ENCODE measurements around the gene TFEC. TPM values are rescaled to one million over a fixed set of nuclear protein-coding genes. Genes with fewer than 3 reads are reported as not detected.

TFEC gene
- total RNA-seq, 1 donor from 2014 or later: 0.06 TPM

DNA sequence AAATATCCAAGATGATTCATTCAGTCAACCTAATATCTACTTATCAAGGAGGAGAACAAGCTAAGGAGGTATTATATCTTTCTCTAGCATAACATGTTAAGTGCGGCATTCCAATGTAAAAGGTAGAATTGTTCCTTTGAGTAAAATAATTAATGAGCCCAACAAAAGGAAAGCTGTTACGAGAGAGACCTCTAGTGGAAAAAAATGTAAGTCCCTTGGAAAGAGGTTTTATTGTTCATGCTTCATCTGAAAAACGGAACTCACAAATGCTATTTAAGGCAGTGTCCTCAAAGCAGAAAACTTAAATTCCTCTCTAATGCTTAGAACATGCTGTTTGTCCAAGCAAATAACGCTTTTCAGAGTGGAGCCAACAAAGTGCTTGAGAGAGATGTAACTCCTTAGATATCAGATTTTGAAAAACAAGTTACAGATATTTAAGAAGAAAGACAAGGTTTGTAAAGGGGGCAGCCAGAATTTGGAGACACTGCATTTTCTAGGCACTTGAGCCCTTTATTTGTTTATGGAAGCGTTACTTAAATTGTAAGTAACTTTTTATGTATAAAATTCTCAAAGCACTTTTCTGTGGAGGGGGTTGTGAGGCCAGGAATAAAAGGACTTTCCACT, 119.9 kb downstream of the TFEC start:
- no peak overlapping the region for H3K27ac ChIP-seq
- no peaks in the 10 kb centered on the region for H3K9me3 Mint-ChIP-seq
- H3K27me3 ChIP-seq: no peaks in the 10 kb centered on the region
- no peak overlapping the region for H3K4me3 ChIP-seq
- H3K9me3 ChIP-seq (ENCODE audit: low read depth): no peaks in the 10 kb centered on the region
- no peak overlapping the region for H3K4me3 Mint-ChIP-seq
- H3K79me2 ChIP-seq (ENCODE audit: low read depth): no peaks in the 10 kb centered on the region
- H4K20me1 ChIP-seq (ENCODE audit: low read depth): no peaks in the 10 kb centered on the region
- peak overlapping the region; percentile 25 for H3K4me2 ChIP-seq
- peaks cover 21% of the 10 kb centered on the region for H3K4me1 Mint-ChIP-seq
- H3K9ac ChIP-seq: no peak overlapping the region
- TF ChIP-seq, protein P1, sequence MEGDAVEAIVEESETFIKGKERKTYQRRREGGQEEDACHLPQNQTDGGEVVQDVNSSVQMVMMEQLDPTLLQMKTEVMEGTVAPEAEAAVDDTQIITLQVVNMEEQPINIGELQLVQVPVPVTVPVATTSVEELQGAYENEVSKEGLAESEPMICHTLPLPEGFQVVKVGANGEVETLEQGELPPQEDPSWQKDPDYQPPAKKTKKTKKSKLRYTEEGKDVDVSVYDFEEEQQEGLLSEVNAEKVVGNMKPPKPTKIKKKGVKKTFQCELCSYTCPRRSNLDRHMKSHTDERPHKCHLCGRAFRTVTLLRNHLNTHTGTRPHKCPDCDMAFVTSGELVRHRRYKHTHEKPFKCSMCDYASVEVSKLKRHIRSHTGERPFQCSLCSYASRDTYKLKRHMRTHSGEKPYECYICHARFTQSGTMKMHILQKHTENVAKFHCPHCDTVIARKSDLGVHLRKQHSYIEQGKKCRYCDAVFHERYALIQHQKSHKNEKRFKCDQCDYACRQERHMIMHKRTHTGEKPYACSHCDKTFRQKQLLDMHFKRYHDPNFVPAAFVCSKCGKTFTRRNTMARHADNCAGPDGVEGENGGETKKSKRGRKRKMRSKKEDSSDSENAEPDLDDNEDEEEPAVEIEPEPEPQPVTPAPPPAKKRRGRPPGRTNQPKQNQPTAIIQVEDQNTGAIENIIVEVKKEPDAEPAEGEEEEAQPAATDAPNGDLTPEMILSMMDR (IDR thresholded peaks at IDR 0.05): peak; percentile 77
- no peak for TF ChIP-seq EZH2phosphoT487 (IDR thresholded peaks at IDR 0.05)
- peak; percentile 48 for DNase-seq (ENCODE audit: low spot score)
- H3K36me3 ChIP-seq: no peaks in the 10 kb centered on the region
- H3K36me3 Mint-ChIP-seq: no peaks in the 10 kb centered on the region
- H3K27me3 Mint-ChIP-seq (ENCODE audit: insufficient read depth, low read depth): no peaks in the 10 kb centered on the region
- H3K27ac Mint-ChIP-seq: peak overlapping the region; percentile 9
- H3K4me1 ChIP-seq: peaks cover 2% of the 10 kb centered on the region
- H3F3A ChIP-seq (ENCODE audit: low read depth): no peaks in the 10 kb centered on the region
- H2AFZ ChIP-seq (replicated peaks): peak overlapping the region; percentile 95

DNA sequence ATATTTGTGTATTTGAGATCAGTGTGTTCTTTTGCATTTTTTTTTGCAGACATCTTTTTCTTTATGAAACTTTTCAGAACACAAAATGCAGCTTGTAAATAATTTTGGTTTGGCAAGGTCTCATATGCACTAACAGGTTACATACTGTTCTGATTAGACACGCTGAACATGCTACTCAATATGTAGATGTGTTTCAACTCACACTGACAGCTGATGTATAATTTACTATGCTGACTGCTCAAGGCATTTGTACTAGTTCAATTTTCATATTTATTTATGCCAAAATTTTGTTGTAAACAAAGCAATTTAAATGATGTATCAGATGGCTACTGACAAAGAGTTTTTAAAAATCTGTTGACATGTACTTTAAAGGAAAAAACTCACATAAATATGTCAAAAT, 123.8 kb downstream of the TFEC start:
- Histone ChIP-seq H4K20me1 (ENCODE audit: low read depth) (no peaks in the 10 kb centered on the region), H3K4me1 (peaks cover 2% of the 10 kb centered on the region), H3K4me2 (no peak overlapping the region), H3F3A (ENCODE audit: low read depth) (no peaks in the 10 kb centered on the region), H3K9me3 (ENCODE audit: low read depth) (no peaks in the 10 kb centered on the region), H3K36me3 (no peaks in the 10 kb centered on the region), H3K27ac (no peak overlapping the region), H3K79me2 (ENCODE audit: low read depth) (no peaks in the 10 kb centered on the region), H2AFZ (replicated peaks) (no peak overlapping the region), H3K4me3 (no peak overlapping the region), H3K9ac (no peak overlapping the region), H3K27me3 (no peaks in the 10 kb centered on the region)
- Mint-ChIP-seq H3K9me3 (no peaks in the 10 kb centered on the region), H3K36me3 (no peaks in the 10 kb centered on the region), H3K27ac (no peak overlapping the region), H3K4me1 (peaks cover 24% of the 10 kb centered on the region), H3K4me3 (no peak overlapping the region), H3K27me3 (ENCODE audit: insufficient read depth, low read depth) (no peaks in the 10 kb centered on the region)
- no peak for DNase-seq (ENCODE audit: low spot score)
- TF ChIP-seq, protein P1 (IDR thresholded peaks at IDR 0.05): no peak
- TF ChIP-seq EZH2phosphoT487 (IDR thresholded peaks at IDR 0.05) (no peak), EZH2 (IDR thresholded peaks at IDR 0.05) (no peak)

DNA sequence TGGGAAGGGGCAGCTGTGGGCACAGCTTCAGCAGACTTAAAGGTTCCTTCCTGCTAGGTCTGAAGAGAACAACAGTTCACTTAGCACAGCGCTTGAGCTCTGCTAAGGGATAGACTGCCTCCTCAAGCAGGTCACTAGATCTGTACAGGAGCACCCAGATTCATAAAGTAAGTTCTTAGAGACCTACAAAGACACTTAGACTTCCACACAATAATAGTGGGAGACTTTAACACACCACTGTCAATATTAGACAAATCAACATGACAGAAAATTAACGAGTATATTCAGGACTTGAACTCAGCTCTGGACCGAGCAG, 140.9 kb downstream of the TFEC start:
- no peak for DNase-seq (ENCODE audit: low spot score)
- Histone ChIP-seq H3K4me2 (no peak overlapping the region), H3F3A (ENCODE audit: low read depth) (no peaks in the 10 kb centered on the region), H3K27ac (no peak overlapping the region), H3K79me2 (ENCODE audit: low read depth) (no peaks in the 10 kb centered on the region), H3K36me3 (no peaks in the 10 kb centered on the region), H4K20me1 (ENCODE audit: low read depth) (no peaks in the 10 kb centered on the region), H3K9ac (no peak overlapping the region), H3K4me1 (no peaks in the 10 kb centered on the region), H3K27me3 (no peaks in the 10 kb centered on the region), H3K9me3 (ENCODE audit: low read depth) (no peaks in the 10 kb centered on the region), H2AFZ (replicated peaks) (peak overlapping the region; percentile 3), H3K4me3 (no peak overlapping the region)
- H3K4me1 Mint-ChIP-seq: peaks cover 5% of the 10 kb centered on the region
- H3K27me3 Mint-ChIP-seq (ENCODE audit: insufficient read depth, low read depth): peaks cover 4% of the 10 kb centered on the region
- H3K9me3 Mint-ChIP-seq: peaks cover 24% of the 10 kb centered on the region
- TF ChIP-seq, protein P1 (IDR thresholded peaks at IDR 0.05): no peak
- TF ChIP-seq EZH2phosphoT487 (IDR thresholded peaks at IDR 0.05): no peak
- no peak for TF ChIP-seq EZH2 (IDR thresholded peaks at IDR 0.05)
- H3K36me3 Mint-ChIP-seq: no peaks in the 10 kb centered on the region
- no peak overlapping the region for H3K4me3 Mint-ChIP-seq
- H3K27ac Mint-ChIP-seq: no peak overlapping the region

Data from neural progenitor cell (in vitro differentiated cells).